Erythroblast (primary cell): ENCODE data around the gene RPL27.

ENCODE experiments used
- GATA1 ChIP-seq: IDR thresholded peaks from 2 replicates; pipeline ENCODE4 v1.6.1; 2011; ENCODE audit warnings: low read depth, mild to moderate bottlenecking, control low read depth, low read length, moderate library complexity
- POLR2A ChIP-seq: IDR thresholded peaks from 2 replicates; pipeline ENCODE4 v1.6.1; 2011; ENCODE audit warnings: mild to moderate bottlenecking, low read length

GRCh38 chr17:43010667-43011308 lies 12.6 kb downstream of the RPL27 start:
- TF ChIP-seq POLR2A = no peak
- no peak for TF ChIP-seq GATA1
